Gastrocnemius medialis (tissue), 4 donors: ENCODE measurements around the gene ZAP70. TPM values are rescaled to one million over a fixed set of nuclear protein-coding genes. Genes with fewer than 3 reads are reported as not detected.

Source experiments
- ATAC-seq, 2 donors: fragments of 150-250 bp; one replicate each; pipeline ENCODE4 v1.9.1; 2016
- DNase-seq, 2 donors: peaks; one replicate each; pipeline ENCODE4 v3.0.0-alpha.2; 2019
- H3K27ac ChIP-seq, 4 donors: fragments of 200-600 bp; sonication (generic); 1 replicate in 1 of 4; 2 replicates in 3 of 4; pipeline ENCODE4 v1.5.1; 2016 to 2018; ENCODE audit warnings: mild to moderate bottlenecking in 2 of 4, moderate library complexity in 1 of 4
- H3K27me3 ChIP-seq, 3 donors: fragments of 200-600 bp; sonication (generic) in 2 of 3; 1 replicate in 1 of 3; 2 replicates in 2 of 3; pipeline versions ENCODE4 v1.5.1 to v1.6.0; 2016 to 2019; ENCODE audit warnings: mild to moderate bottlenecking in 1 of 3, moderate library complexity in 1 of 3
- H3K36me3 ChIP-seq, 2 donors: fragments of 200-600 bp; sonication (generic) in 1 of 2; one replicate each; pipeline ENCODE4 v1.5.1; 2017 to 2018
- H3K4me1 ChIP-seq, 2 donors: fragments of 200-600 bp; sonication (generic) in 1 of 2; one replicate each; pipeline ENCODE4 v1.5.1; 2016 to 2017; ENCODE audit warnings: mild to moderate bottlenecking in 2 of 2
- H3K4me3 ChIP-seq, 4 donors: fragments of 200-600 bp; sonication (generic) in 3 of 4; 1 replicate in 1 of 4; 2 replicates in 3 of 4; pipeline ENCODE4 v1.5.1; 2016 to 2019; ENCODE audit warnings: mild to moderate bottlenecking in 2 of 4
- H3K9me3 ChIP-seq, 3 donors: fragments of 200-600 bp; sonication (generic) in 2 of 3; 1 replicate in 1 of 3; 2 replicates in 2 of 3; pipeline ENCODE4 v1.5.1; 2016 to 2019
- POLR2A ChIP-seq, 2 donors: fragments of 450-650 bp; IDR thresholded peaks; one replicate each; pipeline ENCODE4 v1.6.1; 2017; ENCODE audit warnings: antibody characterized with exemption in 2 of 2, mild to moderate bottlenecking in 2 of 2, moderate library complexity in 2 of 2
- in situ Hi-C, 4 donors: fragments of 200-750 bp; cut with MboI; loops; one replicate each; pipeline versions ENCODE4 v1.15.0 to v1.8.0; 2017; ENCODE audit warnings: low sequenced_read_pairs in 4 of 4
- intact Hi-C: fragments of 100-400 bp; cut with DNase I; formaldehyde crosslinking; loops from one replicate; pipeline ENCODE4 v1.15.1; 2023; ENCODE audit warnings: low total_unique reads
- total RNA-seq, 4 donors: library from RNA; depleted of rRNA; stranded (reverse); fragments of >200 nt; gene quantifications; one replicate each; pipeline versions ENCODE4 v1.1.0 to v1.2.3, GENCODE V29; 2016
- TF ChIP-seq, protein P1 (sequence below), 5 experiments: fragments of 450-650 bp in 3 of 5; fragments of 200-600 bp in 2 of 5; sonication (generic) in 2 of 5; IDR thresholded peaks in 4 of 5; conservative IDR thresholded peaks in 1 of 5; 1 replicate in 4 of 5; 2 replicates in 1 of 5; pipeline ENCODE4 v1.5.1; 2016 to 2019; ENCODE audit warnings: antibody characterized with exemption in 5 of 5, mild to moderate bottlenecking in 3 of 5, moderate library complexity in 3 of 5

The ZAP70 gene
- total RNA-seq, 4 donors from 2014 or later: 0.25 to 1.1 TPM; not detected in 2

DNA sequence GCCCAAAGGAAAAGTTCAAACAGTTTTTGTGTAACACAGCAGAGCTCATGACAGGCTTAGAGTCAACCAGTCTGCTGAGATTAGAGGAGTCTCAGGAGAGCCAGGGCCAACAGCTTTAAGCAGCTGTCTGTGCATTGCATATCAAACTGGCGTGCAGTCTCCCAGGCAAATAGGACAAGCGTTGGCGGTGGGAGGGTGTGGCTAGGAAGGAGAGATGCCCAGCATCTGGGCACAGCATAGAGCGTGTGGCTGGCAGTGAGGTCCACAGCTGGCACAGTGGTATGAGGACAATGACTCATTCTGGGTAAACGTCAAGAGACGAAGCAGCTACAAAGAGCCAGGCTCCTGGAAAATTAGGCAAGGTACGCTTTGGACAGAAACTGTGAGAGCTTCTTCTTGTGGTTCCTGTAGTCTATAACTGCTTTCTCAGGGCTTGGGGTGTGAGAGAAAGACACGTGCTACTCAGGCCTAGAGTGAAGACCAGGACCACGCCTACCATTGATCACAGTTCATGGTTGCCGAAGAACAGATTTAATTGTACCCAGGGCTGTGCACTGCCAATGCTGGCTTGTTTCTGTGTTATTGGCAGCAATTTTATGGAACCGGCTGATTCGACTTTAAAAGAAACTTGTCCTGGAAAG lies 14.8 kb downstream of the ZAP70 start:
- ATAC-seq (peak; percentile 19 to 33), DNase-seq (no peak)
- in situ Hi-C loops (no loop called here), intact Hi-C loops (no loop called here)
- H3K27me3 ChIP-seq: no peaks in the 10 kb centered on the region
- peaks cover 0 to 5% (median 0%) of the 10 kb centered on the region in 3 donors for H3K9me3 ChIP-seq
- TF ChIP-seq POLR2A (IDR thresholded peaks at IDR 0.05): no peak
- TF ChIP-seq, protein P1, sequence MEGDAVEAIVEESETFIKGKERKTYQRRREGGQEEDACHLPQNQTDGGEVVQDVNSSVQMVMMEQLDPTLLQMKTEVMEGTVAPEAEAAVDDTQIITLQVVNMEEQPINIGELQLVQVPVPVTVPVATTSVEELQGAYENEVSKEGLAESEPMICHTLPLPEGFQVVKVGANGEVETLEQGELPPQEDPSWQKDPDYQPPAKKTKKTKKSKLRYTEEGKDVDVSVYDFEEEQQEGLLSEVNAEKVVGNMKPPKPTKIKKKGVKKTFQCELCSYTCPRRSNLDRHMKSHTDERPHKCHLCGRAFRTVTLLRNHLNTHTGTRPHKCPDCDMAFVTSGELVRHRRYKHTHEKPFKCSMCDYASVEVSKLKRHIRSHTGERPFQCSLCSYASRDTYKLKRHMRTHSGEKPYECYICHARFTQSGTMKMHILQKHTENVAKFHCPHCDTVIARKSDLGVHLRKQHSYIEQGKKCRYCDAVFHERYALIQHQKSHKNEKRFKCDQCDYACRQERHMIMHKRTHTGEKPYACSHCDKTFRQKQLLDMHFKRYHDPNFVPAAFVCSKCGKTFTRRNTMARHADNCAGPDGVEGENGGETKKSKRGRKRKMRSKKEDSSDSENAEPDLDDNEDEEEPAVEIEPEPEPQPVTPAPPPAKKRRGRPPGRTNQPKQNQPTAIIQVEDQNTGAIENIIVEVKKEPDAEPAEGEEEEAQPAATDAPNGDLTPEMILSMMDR (IDR thresholded peaks at IDR 0.05 in 4 of 5, conservative IDR thresholded peaks at IDR 0.05 in 1 of 5): no peak
- H3K27ac ChIP-seq: no peak overlapping the region
- no peak overlapping the region for H3K4me3 ChIP-seq
- H3K4me1 ChIP-seq: peaks cover 0 to 7% of the 10 kb centered on the region in 2 donors
- no peaks in the 10 kb centered on the region for H3K36me3 ChIP-seq

DNA sequence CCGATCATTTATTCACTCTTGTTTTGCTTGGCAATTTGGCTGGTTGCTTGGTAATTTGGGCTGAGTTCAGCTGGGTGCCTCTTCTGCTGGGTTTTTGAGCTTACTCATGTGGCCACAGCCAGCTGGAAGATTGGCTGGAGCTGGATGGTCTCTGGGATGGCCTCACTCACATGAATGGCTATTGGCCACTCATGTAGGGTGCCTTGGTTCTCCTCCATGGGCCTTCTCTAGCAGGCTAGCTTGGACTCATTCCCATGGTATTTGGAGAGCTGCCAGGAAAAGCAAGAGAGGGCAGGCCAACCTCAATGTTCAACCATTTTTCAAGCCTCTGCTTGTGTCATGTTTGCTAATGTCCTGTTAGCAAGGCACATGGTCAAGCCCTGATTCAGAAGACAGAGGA lies 16.9 kb downstream of the ZAP70 start:
- Histone ChIP-seq H3K36me3 (no peaks in the 10 kb centered on the region), H3K4me1 (peaks cover 0 to 7% of the 10 kb centered on the region in 2 donors), H3K27ac (no peak overlapping the region), H3K9me3 (peaks cover 0 to 5% (median 0%) of the 10 kb centered on the region in 3 donors), H3K27me3 (no peaks in the 10 kb centered on the region), H3K4me3 (no peak overlapping the region)
- in situ Hi-C loops (no loop called here), intact Hi-C loops (no loop called here)
- DNase-seq (no peak), ATAC-seq (no peak)
- TF ChIP-seq, protein P1 (IDR thresholded peaks at IDR 0.05 in 4 of 5, conservative IDR thresholded peaks at IDR 0.05 in 1 of 5): no peak
- TF ChIP-seq POLR2A (IDR thresholded peaks at IDR 0.05): no peak

GRCh38 chr2:97731274-97732020 lies 18.1 kb downstream of the ZAP70 start:
- DNase-seq (no peak), ATAC-seq (no peak)
- in situ Hi-C loops: no loop called here
- Histone ChIP-seq H3K4me1 (peaks cover 0 to 1% of the 10 kb centered on the region in 2 donors), H3K4me3 (no peak overlapping the region), H3K27me3 (no peaks in the 10 kb centered on the region), H3K9me3 (peaks cover 0 to 5% (median 0%) of the 10 kb centered on the region in 3 donors), H3K36me3 (no peaks in the 10 kb centered on the region), H3K27ac (no peak overlapping the region)
- intact Hi-C loops: no loop called here
- no peak for TF ChIP-seq POLR2A (IDR thresholded peaks at IDR 0.05)
- TF ChIP-seq, protein P1 (IDR thresholded peaks at IDR 0.05 in 4 of 5, conservative IDR thresholded peaks at IDR 0.05 in 1 of 5): no peak

DNA sequence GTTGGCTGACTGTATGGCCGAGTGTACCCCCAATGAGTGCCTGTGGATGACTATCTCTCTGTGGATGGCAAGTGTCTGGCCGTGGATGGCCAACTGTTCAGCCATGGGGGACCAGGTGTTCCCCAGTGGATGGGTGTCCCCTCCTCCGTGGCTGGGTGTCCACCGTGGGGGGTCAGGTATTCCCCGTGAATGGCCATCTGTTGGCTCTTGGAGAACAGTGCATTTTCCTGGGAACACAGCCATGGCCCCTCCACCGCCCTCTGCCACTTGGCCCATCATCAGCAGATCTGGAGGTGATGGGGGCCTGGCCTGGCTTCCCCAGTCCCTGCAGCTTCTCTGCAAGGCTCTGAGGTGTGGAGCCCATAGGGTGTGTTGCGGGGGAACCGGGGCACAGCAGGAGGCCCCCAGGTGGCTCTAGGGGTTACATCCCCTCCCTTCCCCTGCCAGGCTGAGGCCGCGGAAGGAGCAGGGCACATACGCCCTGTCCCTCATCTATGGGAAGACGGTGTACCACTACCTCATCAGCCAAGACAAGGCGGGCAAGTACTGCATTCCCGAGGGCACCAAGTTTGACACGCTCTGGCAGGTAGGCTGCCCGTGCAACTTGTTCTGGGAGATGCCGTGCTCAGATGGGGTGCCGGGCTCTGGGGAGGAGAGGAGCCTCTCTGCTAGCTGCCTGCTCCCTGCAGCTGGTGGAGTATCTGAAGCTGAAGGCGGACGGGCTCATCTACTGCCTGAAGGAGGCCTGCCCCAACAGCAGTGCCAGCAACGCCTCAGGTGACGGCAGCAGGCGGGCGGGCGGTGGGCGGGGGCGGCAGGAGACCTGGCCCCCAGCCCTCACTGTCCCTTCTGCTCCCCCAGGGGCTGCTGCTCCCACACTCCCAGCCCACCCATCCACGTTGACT lies 19.3 kb downstream of the ZAP70 start:
- in situ Hi-C loops: no loop called here
- Histone ChIP-seq H3K36me3 (no peaks in the 10 kb centered on the region), H3K4me1 (no peaks in the 10 kb centered on the region), H3K27me3 (no peaks in the 10 kb centered on the region), H3K9me3 (peaks cover 0 to 5% (median 0%) of the 10 kb centered on the region in 3 donors), H3K27ac (no peak overlapping the region), H3K4me3 (no peak overlapping the region)
- no peak for DNase-seq
- TF ChIP-seq, protein P1 (IDR thresholded peaks at IDR 0.05 in 4 of 5, conservative IDR thresholded peaks at IDR 0.05 in 1 of 5): no peak
- TF ChIP-seq POLR2A (IDR thresholded peaks at IDR 0.05): no peak
- intact Hi-C loops: no loop called here
- no peak for ATAC-seq
